H1 (cell line): Measurements from ENCODE around the gene PHC1. TPM values are rescaled to one million over a fixed set of nuclear protein-coding genes. Genes with fewer than 3 reads are reported as not detected.

Source experiments
- CTCF ChIA-PET: fragments of 300-600 bp; sonication (Branson Sonifier 250); formaldehyde crosslinking; loops from one replicate; lab custom pipeline; 2021; ENCODE audit not compliant: partially characterized antibody; lab: Charles Lee
- POLR2A ChIA-PET: fragments of 300-600 bp; sonication (Branson Sonifier 250); formaldehyde crosslinking; loops from one replicate; lab custom pipeline; 2021; ENCODE audit warnings: inconsistent platforms; ENCODE audit not compliant: partially characterized antibody; lab: Charles Lee
- DNase-seq, 2 experiments: peaks; one replicate each; pipeline versions ENCODE4 v3.0.0 to v3.0.0-alpha.2; 2010 to 2022; ENCODE audit warnings: low spot score in 2 of 2, low read depth in 1 of 2, mixed read lengths in 1 of 2
- FAIRE-seq: peaks from 2 replicates; lab custom pipeline; 2011; peaks lifted over from hg19 to GRCh38; lab: Jason Lieb, UNC
- H2AFZ ChIP-seq: 2 replicates; pipeline ENCODE4 v1.8.1; 2012; ENCODE audit warnings: low read length, inconsistent platforms
- H2AK5ac ChIP-seq: 2 replicates; pipeline ENCODE4 v1.6.1; 2013; ENCODE audit warnings: low read depth, low read length
- H2BK120ac ChIP-seq: replicated peaks from 2 replicates; pipeline ENCODE3; 2013; ENCODE audit warnings: low read depth, low read length, inconsistent platforms
- H2BK12ac ChIP-seq: 2 replicates; pipeline ENCODE4 v1.6.1; 2013; ENCODE audit warnings: low read depth, low read length
- H2BK15ac ChIP-seq: 2 replicates; pipeline ENCODE4 v1.6.1; 2013; ENCODE audit warnings: low read length
- H2BK20ac ChIP-seq: 2 replicates; pipeline ENCODE4 v1.6.1; 2013; ENCODE audit warnings: low read length
- H2BK5ac ChIP-seq: 2 replicates; pipeline ENCODE4 v1.6.1; 2013; ENCODE audit warnings: low read depth, low read length
- H3K14ac ChIP-seq: 2 replicates; pipeline ENCODE4 v1.6.1; 2013; ENCODE audit warnings: inconsistent platforms; ENCODE audit not compliant: insufficient read length
- H3K18ac ChIP-seq: 2 replicates; pipeline ENCODE4 v1.6.1; 2013; ENCODE audit warnings: low read length; ENCODE audit errors: extremely low read depth
- H3K23ac ChIP-seq: 2 replicates; pipeline ENCODE4 v1.6.1; 2013; ENCODE audit warnings: inconsistent platforms; ENCODE audit not compliant: insufficient read length
- H3K23me2 ChIP-seq: 2 replicates; pipeline ENCODE4 v1.6.1; 2013; ENCODE audit warnings: low read depth, low read length
- H3K27ac ChIP-seq: 2 replicates; pipeline ENCODE4 v1.6.1; 2011; ENCODE audit warnings: low read depth, low read length, inconsistent platforms
- H3K27me3 ChIP-seq, 4 experiments: replicated peaks in 1 of 4; 1 replicate in 1 of 4; 2 replicates in 3 of 4; pipeline versions ENCODE4 v1.6.1 to v1.8.1; 2011 to 2013; ENCODE audit warnings: low read length in 3 of 4, mild to moderate bottlenecking in 3 of 4, inconsistent platforms in 2 of 4, mixed read lengths in 2 of 4, moderate library complexity in 1 of 4; ENCODE audit not compliant: control insufficient read depth in 3 of 4, insufficient read depth in 3 of 4; ENCODE audit errors: extremely low read depth in 1 of 4
- H3K36me3 ChIP-seq, 4 experiments: 2 replicates each; pipeline versions ENCODE4 v1.6.1 to v1.8.1; 2011 to 2013; ENCODE audit warnings: mild to moderate bottlenecking in 4 of 4, low read length in 3 of 4, moderate library complexity in 2 of 4, control low read depth in 1 of 4, inconsistent platforms in 1 of 4; ENCODE audit not compliant: insufficient read depth in 4 of 4, control insufficient read depth in 2 of 4
- H3K4ac ChIP-seq: replicated peaks from 2 replicates; pipeline ENCODE3; 2013; ENCODE audit warnings: low read length, low read depth, mixed read lengths, inconsistent platforms; ENCODE audit not compliant: insufficient read length
- H3K4me1 ChIP-seq, 4 experiments: replicated peaks in 1 of 4; 1 replicate in 1 of 4; 2 replicates in 3 of 4; pipeline versions ENCODE4 v1.6.1 to v1.8.1; 2011 to 2013; ENCODE audit warnings: low read length in 3 of 4, inconsistent platforms in 2 of 4, mixed read lengths in 1 of 4; ENCODE audit not compliant: insufficient read depth in 4 of 4, control insufficient read depth in 3 of 4
- H3K4me2 ChIP-seq, 2 experiments: 2 replicates each; pipeline versions ENCODE4 v1.6.1 to v1.8.1; 2011 to 2013; ENCODE audit warnings: low read depth in 2 of 2, low read length in 2 of 2, control low read depth in 1 of 2, inconsistent platforms in 1 of 2, mild to moderate bottlenecking in 1 of 2; ENCODE audit not compliant: insufficient read depth in 1 of 2
- H3K4me3 ChIP-seq, 4 experiments: fragments of 200-600, 300-600 bp in 1 of 4; sonication (generic), shearing (Covaris generic), sonication (Bioruptor Twin) in 1 of 4; 2 replicates each; pipeline versions ENCODE4 v1.5.1 to v1.8.1; 2011 to 2016; ENCODE audit warnings: low read length in 4 of 4, low read depth in 3 of 4, control low read depth in 2 of 4, inconsistent platforms in 2 of 4, mild to moderate bottlenecking in 2 of 4, mixed read lengths in 1 of 4, moderate library complexity in 1 of 4; ENCODE audit not compliant: insufficient read depth in 2 of 4; ENCODE audit errors: extremely low read depth in 1 of 4
- H3K56ac ChIP-seq: replicated peaks from 2 replicates; pipeline ENCODE3; 2013; ENCODE audit warnings: low read depth, mild to moderate bottlenecking, mixed read lengths, low read length, inconsistent platforms; ENCODE audit not compliant: insufficient read length
- H3K79me1 ChIP-seq: 2 replicates; pipeline ENCODE4 v1.6.1; 2013; ENCODE audit warnings: low read depth, low read length, control low read depth
- H3K79me2 ChIP-seq, 2 experiments: 2 replicates each; pipeline versions ENCODE4 v1.6.1 to v1.8.1; 2012 to 2013; ENCODE audit warnings: low read length in 2 of 2, mild to moderate bottlenecking in 2 of 2, inconsistent platforms in 1 of 2; ENCODE audit not compliant: insufficient read depth in 2 of 2, control insufficient read depth in 1 of 2
- H3K9ac ChIP-seq, 4 experiments: replicated peaks in 1 of 4; 1 replicate in 1 of 4; 2 replicates in 3 of 4; pipeline versions ENCODE4 v1.6.1 to v1.8.1; 2011 to 2013; ENCODE audit warnings: low read depth in 3 of 4, low read length in 3 of 4, control low read depth in 2 of 4, mild to moderate bottlenecking in 2 of 4, moderate library complexity in 2 of 4, inconsistent platforms in 1 of 4; ENCODE audit errors: extremely low read depth in 1 of 4
- H3K9me3 ChIP-seq, 2 experiments: 2 replicates each; pipeline versions ENCODE4 v1.6.1 to v1.8.1; 2012 to 2013; ENCODE audit warnings: mild to moderate bottlenecking in 2 of 2, moderate library complexity in 2 of 2, control low read depth in 1 of 2, inconsistent platforms in 1 of 2, low read depth in 1 of 2, low read length in 1 of 2, mixed read lengths in 1 of 2; ENCODE audit not compliant: insufficient read depth in 2 of 2
- H4K20me1 ChIP-seq, 2 experiments: replicated peaks in 1 of 2; 2 replicates each; pipeline versions ENCODE3 to v1.8.1; 2011 to 2013; ENCODE audit warnings: inconsistent platforms in 2 of 2, low read length in 2 of 2, mild to moderate bottlenecking in 1 of 2; ENCODE audit not compliant: insufficient read depth in 2 of 2, control insufficient read depth in 1 of 2
- H4K5ac ChIP-seq: 2 replicates; pipeline ENCODE4 v1.6.1; 2013; ENCODE audit warnings: low read length, low read depth, mixed read lengths, inconsistent platforms; ENCODE audit not compliant: insufficient read length
- H4K8ac ChIP-seq: 2 replicates; pipeline ENCODE4 v1.8.0; 2013; ENCODE audit warnings: mild to moderate bottlenecking, moderate library complexity, low read length, inconsistent platforms; ENCODE audit not compliant: insufficient read depth; ENCODE audit errors: extremely low read depth
- H4K91ac ChIP-seq: replicated peaks from 2 replicates; pipeline ENCODE3; 2013; ENCODE audit warnings: low read length, mixed read lengths, inconsistent platforms; ENCODE audit not compliant: insufficient read length
- RXRA ChIP-seq: IDR thresholded peaks from 2 replicates; pipeline ENCODE4 v1.6.1; 2011; ENCODE audit warnings: low read depth, mild to moderate bottlenecking, low read length, moderate library complexity; ENCODE audit not compliant: insufficient read depth
- SUZ12 ChIP-seq: fragments of 200-600 bp; sonication (generic); IDR thresholded peaks from 2 replicates; pipeline ENCODE4 v1.6.1; 2012; ENCODE audit warnings: mild to moderate bottlenecking, inconsistent platforms, low read length, moderate library complexity, mixed read lengths
- ZNF274 ChIP-seq: IDR thresholded peaks from 2 replicates; pipeline ENCODE4 v1.7.0; 2012; ENCODE audit warnings: low read length, borderline replicate concordance; ENCODE audit errors: extremely low read depth
- WGBS, 2 experiments: shearing (Covaris generic) in 1 of 2; methylation state at CpG; one replicate each; pipeline versions ENCODE4 v1.1.6 to v1.1.7; 2013 to 2015; ENCODE audit warnings: low lambda C conversion rate in 2 of 2, mixed read lengths in 2 of 2, inconsistent platforms in 1 of 2, low coverage in 1 of 2, missing lambda C conversion rate in 1 of 2; ENCODE audit not compliant: insufficient replicate concordance in 2 of 2, insufficient coverage in 1 of 2, insufficient read length in 1 of 2; ENCODE audit errors: extremely low coverage in 1 of 2, missing lambda C conversion rate in 1 of 2; 5-methylcytosine and 5-hydroxymethylcytosine counted together
- polyA plus RNA-seq, 7 experiments: library from polyadenylated mRNA; depleted of rRNA in 3 of 7; stranded (reverse) in 5 of 7; unstranded in 2 of 7; fragments of >200 nt in 5 of 7; fragments of 200-250 nt in 2 of 7; gene quantifications; 1 replicate in 5 of 7; 2 replicates in 1 of 7; 4 replicates in 1 of 7; pipeline versions ENCODE4 v1.2.1 to v1.2.3, GENCODE V29; 2011 to 2013; ENCODE audit warnings: missing spikeins in 2 of 7, mixed read lengths in 2 of 7
- total RNA-seq: library from RNA; stranded (reverse); fragmentation: NEBNext Ultra II Directional; extraction: Animal tissue kit (Norgen Biotek cat#: 25700); gene quantifications from 2 replicates; pipeline ENCODE4 v1.2.1, GENCODE V29; 2021
- TF ChIP-seq, protein P1 (sequence below): IDR thresholded peaks from 2 replicates; pipeline ENCODE4 v1.6.1; 2011; ENCODE audit warnings: low read depth, mild to moderate bottlenecking, low read length; ENCODE audit not compliant: insufficient read depth

Gene PHC1
- total and polyA plus RNA-seq, 2 of the 8 experiments (the other 6 are each of a cell fraction or from before 2014, with no cell fraction given), result 934 to 1,655 TPM

DNA sequence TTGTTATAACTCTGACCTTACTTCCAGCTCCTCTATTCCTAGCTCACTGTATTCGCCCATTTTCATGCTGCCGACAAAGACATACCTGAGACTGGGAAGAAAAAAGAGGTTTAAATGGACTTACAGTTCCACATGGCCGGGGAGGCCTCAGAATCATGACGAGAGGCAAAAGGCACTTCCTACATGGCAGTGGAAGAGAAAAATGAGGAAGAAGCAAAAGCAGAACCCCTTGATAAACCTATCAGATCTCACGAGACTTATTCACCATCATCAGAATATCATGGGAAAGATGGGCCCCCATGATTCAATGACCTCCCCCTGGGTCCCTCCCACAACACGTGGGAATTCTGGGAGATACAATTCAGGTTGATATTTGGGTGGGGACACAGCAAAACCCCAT lies 14.5 kb upstream of the PHC1 start:
- Histone ChIP-seq H3K23me2 (no peaks in the 10 kb centered on the region), H3K4me3 (no peak overlapping the region), H3K27me3 (no peaks in the 10 kb centered on the region), H3K4me1 (0 out of 7 replicates have a peak, but pooled peaks cover 0 to 2% (median 0%) of the 10 kb centered on the region in 4 experiments), H4K8ac (no peak overlapping the region), H3K56ac (no peak overlapping the region), H4K5ac (no peak overlapping the region), H3K79me1 (0 out of 2 replicates have a peak, but pooled peaks cover 2% of the 10 kb centered on the region), H2AK5ac (no peak overlapping the region), H2BK20ac (no peak overlapping the region), H2BK15ac (no peak overlapping the region), H2BK120ac (no peak overlapping the region), H2BK5ac (no peak overlapping the region), H3K4me2 (no peak overlapping the region), H3K79me2 (no peaks in the 10 kb centered on the region), H3K4ac (no peak overlapping the region), H2AFZ (no peak overlapping the region), H3K27ac (no peak overlapping the region), H3K9me3 (peaks cover 6 to 9% of the 10 kb centered on the region in 2 experiments; a peak in 2 of 4 replicates), H3K23ac (no peak overlapping the region), H4K91ac (no peak overlapping the region), H3K36me3 (no peaks in the 10 kb centered on the region; a peak in 2 of 8 replicates), H3K14ac (no peak overlapping the region), H3K9ac (no peak overlapping the region), H4K20me1 (no peaks in the 10 kb centered on the region), H2BK12ac (no peak overlapping the region), H3K18ac (no peak overlapping the region)
- ChIA-PET POLR2A (interaction anchor here (1.3 kb wide), 1 partner anchor 12 kb away, joined by 4 read pairs; no protein-coding TSS in a partner anchor), CTCF (no interaction called here)
- WGBS, 2 experiments, result 89% methylated on average over 6 of the region's 6 CpGs; no CpG with 5 or more reads in 1 of the 2 experiments
- DNase-seq, result no peak
- no peak for FAIRE-seq
- TF ChIP-seq SUZ12 (no peak), RXRA (no peak), ZNF274 (no peak)
- TF ChIP-seq, protein P1, sequence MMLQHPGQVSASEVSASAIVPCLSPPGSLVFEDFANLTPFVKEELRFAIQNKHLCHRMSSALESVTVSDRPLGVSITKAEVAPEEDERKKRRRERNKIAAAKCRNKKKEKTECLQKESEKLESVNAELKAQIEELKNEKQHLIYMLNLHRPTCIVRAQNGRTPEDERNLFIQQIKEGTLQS, result no peak
